ENCODE measurements around the gene NRCAM.

DNA sequence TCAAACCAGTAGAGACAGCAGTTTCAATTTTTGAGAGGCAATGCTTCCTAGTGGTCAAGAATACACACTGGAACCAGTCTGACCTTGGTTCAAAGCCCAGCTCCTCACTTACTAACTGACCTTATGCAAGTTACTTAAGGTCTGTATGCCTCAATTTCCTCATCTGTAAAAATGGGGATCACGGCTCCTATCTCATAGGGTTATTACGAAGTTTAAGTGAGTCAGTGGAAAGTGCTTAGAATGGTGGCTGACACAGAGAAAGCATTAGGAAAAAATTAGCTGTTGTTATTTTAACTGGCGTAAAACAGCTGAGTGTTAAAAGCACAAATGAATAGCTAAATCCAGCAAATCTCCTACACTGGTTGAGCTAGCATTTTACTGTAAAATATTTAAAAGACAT is 163.7 kb downstream of the NRCAM start:
- TF ChIP-seq EZH2 (IDR thresholded peaks at IDR 0.05; ENCODE audit: borderline replicate concordance, control insufficient read depth, low read depth, low read length) (no peak), POLR2A (IDR thresholded peaks at IDR 0.05; ENCODE audit: low read depth, low read length) (no peak), SMAD1 (IDR thresholded peaks at IDR 0.05; ENCODE audit: low read depth, partially characterized antibody) (no peak)
